GM18951 (cell line): ENCODE measurements around the gene RAP1A.

ENCODE experiments used
- POLR2A ChIP-seq: IDR thresholded peaks from 4 replicates; pipeline ENCODE4 v1.6.1; 2011; ENCODE audit warnings: mild to moderate bottlenecking; ENCODE audit not compliant: insufficient read length, insufficient read depth; ENCODE audit errors: extremely low read depth
- in situ Hi-C: fragments of 300-500 bp; cut with MboI; formaldehyde crosslinking; loops from one replicate; pipeline ENCODE4 v1.12.0; 2022; ENCODE audit warnings: low sequenced_read_pairs, mixed read lengths, inconsistent platforms; ENCODE audit not compliant: unreplicated experiment

The RAP1A gene

GRCh38 chr1:111706921-111707320 lies 87.3 kb downstream of the RAP1A start:
- TF ChIP-seq POLR2A = no peak
- in situ Hi-C loops = no loop called here

- in situ Hi-C loops = no loop called here
- no peak for TF ChIP-seq POLR2A
Measured at GRCh38 chr1:111707906-111708305, 88.3 kb downstream of the RAP1A start.

GRCh38 chr1:111709986-111710385 lies 90.4 kb downstream of the RAP1A start:
- no peak for TF ChIP-seq POLR2A
- in situ Hi-C loops = no loop called here

GRCh38 chr1:111716333-111716732 lies 96.7 kb downstream of the RAP1A start:
- in situ Hi-C loops = no loop called here
- TF ChIP-seq POLR2A = no peak

GRCh38 chr1:111717450-111717849 lies 97.9 kb downstream of the RAP1A start:
- in situ Hi-C loops = no loop called here
- TF ChIP-seq POLR2A = no peak

- in situ Hi-C loops = no loop called here
- TF ChIP-seq POLR2A = no peak
Measured at GRCh38 chr1:111719135-111719534, 99.5 kb downstream of the RAP1A start.

GRCh38 chr1:111719674-111720132 lies 100.1 kb downstream of the RAP1A start:
- in situ Hi-C loops = no loop called here
- no peak for TF ChIP-seq POLR2A

GRCh38 chr1:111720274-111720976 lies 100.8 kb downstream of the RAP1A start:
- in situ Hi-C loops = no loop called here
- TF ChIP-seq POLR2A = no peak

GRCh38 chr1:111720977-111721786 lies 101.6 kb downstream of the RAP1A start:
- in situ Hi-C loops = no loop called here
- TF ChIP-seq POLR2A = no peak

- in situ Hi-C loops = no loop called here
- TF ChIP-seq POLR2A = no peak
Measured at GRCh38 chr1:111723091-111723806, 103.7 kb downstream of the RAP1A start.

GRCh38 chr1:111723871-111724270 lies 104.3 kb downstream of the RAP1A start:
- TF ChIP-seq POLR2A = no peak
- in situ Hi-C loops = no loop called here

GRCh38 chr1:111725192-111725591 lies 105.6 kb downstream of the RAP1A start:
- in situ Hi-C loops = no loop called here
- TF ChIP-seq POLR2A = no peak

- no peak for TF ChIP-seq POLR2A
- in situ Hi-C loops = no loop called here
Measured at GRCh38 chr1:111727056-111727455, 107.5 kb downstream of the RAP1A start.

GRCh38 chr1:111729271-111729921 lies 109.8 kb downstream of the RAP1A start:
- TF ChIP-seq POLR2A = no peak
- in situ Hi-C loops = no loop called here
